Gastroesophageal sphincter (tissue), 4 donors: ENCODE results near the gene LDLRAD4. TPM values are rescaled to one million over a fixed set of nuclear protein-coding genes. Genes with fewer than 3 reads are reported as not detected.

ENCODE experiments used
- ATAC-seq: fragments of 150-250 bp; one replicate; pipeline ENCODE4 v1.9.1; 2016; ENCODE audit warnings: mild to moderate bottlenecking, moderate library complexity
- H3K27ac ChIP-seq, 4 donors: fragments of 200-600 bp; sonication (generic) in 3 of 4; 1 replicate in 3 of 4; 2 replicates in 1 of 4; pipeline ENCODE4 v1.5.1; 2016 to 2019
- H3K27me3 ChIP-seq: fragments of 200-600 bp; sonication (generic); one replicate; pipeline ENCODE4 v1.5.1; 2019
- H3K36me3 ChIP-seq, 2 donors: fragments of 200-600 bp; sonication (generic); one replicate each; pipeline ENCODE4 v1.5.1; 2019; ENCODE audit warnings: control low read depth in 1 of 2
- H3K4me1 ChIP-seq, 3 donors: fragments of 200-600 bp; sonication (generic); 1 replicate in 2 of 3; 2 replicates in 1 of 3; pipeline ENCODE4 v1.5.1; 2016 to 2019; ENCODE audit warnings: control low read depth in 2 of 3
- H3K4me3 ChIP-seq, 2 donors: fragments of 200-600 bp; sonication (generic); one replicate each; pipeline ENCODE4 v1.5.1; 2019; ENCODE audit warnings: mild to moderate bottlenecking in 1 of 2, moderate library complexity in 1 of 2
- H3K9me3 ChIP-seq, 3 donors: fragments of 200-600 bp; sonication (generic); one replicate each; pipeline ENCODE4 v1.5.1; 2017 to 2019; ENCODE audit warnings: control low read depth in 2 of 3
- CTCF ChIP-seq, 4 experiments: fragments of 200-600 bp in 2 of 4; fragments of 450-650 bp in 2 of 4; sonication (generic) in 1 of 4; IDR thresholded peaks; one replicate each; pipeline ENCODE4 v1.5.1; 2017 to 2019; ENCODE audit warnings: antibody characterized with exemption in 4 of 4, mild to moderate bottlenecking in 2 of 4, moderate library complexity in 2 of 4
- EP300 ChIP-seq: sonication (generic); formaldehyde crosslinking; IDR thresholded peaks from one replicate; pipeline ENCODE4 v1.6.1; 2017; ENCODE audit warnings: antibody characterized with exemption, mild to moderate bottlenecking
- POLR2A ChIP-seq, 2 donors: fragments of 450-650 bp; IDR thresholded peaks; one replicate each; pipeline ENCODE4 v1.6.1; 2017; ENCODE audit warnings: antibody characterized with exemption in 2 of 2, mild to moderate bottlenecking in 2 of 2, moderate library complexity in 1 of 2
- POLR2AphosphoS5 ChIP-seq: sonication (generic); formaldehyde crosslinking; IDR thresholded peaks from one replicate; pipeline ENCODE4 v1.6.1; 2017; ENCODE audit warnings: antibody characterized with exemption
- WGBS, 2 donors: methylation state at CpG; one replicate each; pipeline ENCODE4 v1.1.5; 2018; ENCODE audit warnings: low coverage in 1 of 2; 5-methylcytosine and 5-hydroxymethylcytosine counted together
- total RNA-seq, 4 donors: library from RNA; depleted of rRNA; stranded (reverse); fragments of >200 nt; gene quantifications; one replicate each; pipeline ENCODE4 v1.1.0, GENCODE V29; 2016

LDLRAD4 gene
- total RNA-seq, 4 donors from 2014 or later, result 28.1 to 85.9 (median 55.2) TPM

DNA sequence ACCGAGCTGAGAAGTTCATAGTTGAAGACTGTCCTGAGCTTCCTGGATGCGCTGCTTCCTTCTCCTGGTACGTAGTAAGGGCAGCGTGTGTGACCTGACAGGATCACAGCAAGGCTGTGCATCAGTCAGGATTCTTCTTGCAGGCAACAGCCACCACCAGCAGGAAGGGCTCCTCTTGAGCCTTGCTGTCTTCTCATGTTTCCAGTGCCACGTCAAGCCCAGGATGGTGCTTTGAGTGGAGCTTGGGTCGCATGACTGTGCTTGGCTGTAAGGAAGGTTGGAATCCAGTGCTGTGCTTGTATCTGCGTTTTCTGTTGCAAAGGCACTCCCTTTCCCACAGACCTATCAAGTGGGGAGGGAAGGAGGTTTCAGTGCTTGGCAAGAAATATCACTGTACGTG, 194.3 kb downstream of the LDLRAD4 start:
- no peak overlapping the region for H3K27ac ChIP-seq
- WGBS, 2 donors, result 29 to 93% methylated on average over 2 of the region's 8 CpGs
- H3K4me3 ChIP-seq, result no peak overlapping the region
- TF ChIP-seq CTCF (IDR thresholded peaks at IDR 0.05) (no peak), POLR2AphosphoS5 (no peak), EP300 (no peak), POLR2A (IDR thresholded peaks at IDR 0.05) (no peak)
- H3K27me3 ChIP-seq, result no peaks in the 10 kb centered on the region
- H3K36me3 ChIP-seq, result peaks cover 0 to 8% of the 10 kb centered on the region in 2 donors
- H3K4me1 ChIP-seq, result peaks cover 0 to 35% (median 11%) of the 10 kb centered on the region in 3 donors
- no peak for ATAC-seq
- H3K9me3 ChIP-seq, result peaks cover 0 to 3% (median 0%) of the 10 kb centered on the region in 3 donors

DNA sequence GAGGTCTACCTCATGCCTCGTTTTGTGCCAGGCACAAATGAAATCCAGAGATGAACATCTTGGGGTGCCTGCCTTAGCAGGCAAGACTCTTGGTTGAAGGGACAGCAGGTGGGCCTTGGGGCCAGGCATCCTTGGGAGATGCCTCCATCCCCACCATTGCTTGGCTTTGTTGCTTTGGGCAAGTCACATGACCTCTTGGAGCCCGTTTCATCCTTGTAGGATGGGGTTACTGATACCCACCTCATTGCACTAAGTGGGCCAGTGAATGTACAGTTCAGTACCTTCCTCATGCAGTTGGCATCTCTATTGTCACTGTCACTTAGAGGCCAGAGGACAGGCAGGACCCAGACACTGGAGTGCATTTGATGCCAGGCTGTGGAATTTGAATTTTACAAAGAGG, 195.5 kb downstream of the LDLRAD4 start:
- H3K4me1 ChIP-seq, result peaks cover 0 to 46% (median 11%) of the 10 kb centered on the region in 3 donors
- no peak overlapping the region for H3K4me3 ChIP-seq
- no peak overlapping the region for H3K27ac ChIP-seq
- peaks cover 0 to 3% (median 0%) of the 10 kb centered on the region in 3 donors for H3K9me3 ChIP-seq
- peaks cover 0 to 8% of the 10 kb centered on the region in 2 donors for H3K36me3 ChIP-seq
- WGBS, 2 donors, result 65% methylated on average over 2 of the region's 2 CpGs; no CpG with 5 or more reads in 1 of the 2 donors
- ATAC-seq, result no peak
- no peaks in the 10 kb centered on the region for H3K27me3 ChIP-seq
- TF ChIP-seq POLR2AphosphoS5, result no peak
- TF ChIP-seq EP300, result no peak
- no peak for TF ChIP-seq CTCF (IDR thresholded peaks at IDR 0.05)
- no peak for TF ChIP-seq POLR2A (IDR thresholded peaks at IDR 0.05)

- WGBS, 2 donors, result 70 to 94% methylated on average over 2 to 4 of the region's 4 CpGs
- TF ChIP-seq EP300 (no peak), POLR2AphosphoS5 (no peak), POLR2A (IDR thresholded peaks at IDR 0.05) (no peak), CTCF (IDR thresholded peaks at IDR 0.05) (no peak)
- H3K36me3 ChIP-seq, result peaks cover 0 to 8% of the 10 kb centered on the region in 2 donors
- H3K27me3 ChIP-seq, result no peaks in the 10 kb centered on the region
- H3K27ac ChIP-seq, result no peak overlapping the region
- H3K4me1 ChIP-seq, result peaks cover 0 to 46% (median 11%) of the 10 kb centered on the region in 3 donors
- peaks cover 0 to 3% (median 0%) of the 10 kb centered on the region in 3 donors for H3K9me3 ChIP-seq
- H3K4me3 ChIP-seq, result no peak overlapping the region
- ATAC-seq, result no peak
Measured at GRCh38 chr18:13414521-13414920, 196.0 kb downstream of the LDLRAD4 start.

GRCh38 chr18:13415736-13416135, 197.2 kb downstream of the LDLRAD4 start:
- Histone ChIP-seq H3K27me3 (no peaks in the 10 kb centered on the region), H3K27ac (peak overlapping the region in 3 of 4 donors; percentile 33 to 52 (median 42)), H3K4me3 (no peak overlapping the region), H3K9me3 (peaks cover 0 to 3% (median 0%) of the 10 kb centered on the region in 3 donors), H3K4me1 (peaks cover 0 to 47% (median 11%) of the 10 kb centered on the region in 3 donors), H3K36me3 (peaks cover 0 to 8% of the 10 kb centered on the region in 2 donors)
- no peak for TF ChIP-seq POLR2AphosphoS5
- no peak for TF ChIP-seq EP300
- TF ChIP-seq POLR2A (IDR thresholded peaks at IDR 0.05), result no peak
- TF ChIP-seq CTCF (IDR thresholded peaks at IDR 0.05), result no peak
- no peak for ATAC-seq
- WGBS, 2 donors, result 70% methylated on average over 2 of the region's 12 CpGs; no CpG with 5 or more reads in 1 of the 2 donors

DNA sequence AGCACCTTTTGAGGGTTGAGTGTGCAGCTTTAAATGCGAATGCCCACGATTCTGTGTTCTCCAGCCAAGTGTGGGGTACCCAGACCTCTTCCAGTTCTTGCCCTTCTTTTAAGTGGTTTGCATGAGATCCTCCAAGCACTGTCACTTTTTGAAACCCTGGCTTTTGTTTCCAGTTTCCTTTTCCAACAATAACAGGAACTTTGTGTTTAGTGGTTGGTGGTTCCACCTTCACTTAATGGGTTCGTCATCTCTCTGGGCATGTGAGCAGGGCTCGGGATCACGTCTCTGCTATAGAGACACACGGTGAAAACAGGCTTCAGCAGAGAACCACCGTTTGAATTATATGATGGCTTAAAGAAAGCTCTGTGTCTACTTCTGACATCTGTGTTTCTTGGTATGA, 197.6 kb downstream of the LDLRAD4 start:
- Histone ChIP-seq H3K4me1 (peaks cover 0 to 52% (median 11%) of the 10 kb centered on the region in 3 donors), H3K36me3 (peaks cover 0 to 8% of the 10 kb centered on the region in 2 donors), H3K4me3 (no peak overlapping the region), H3K9me3 (peaks cover 0 to 3% (median 0%) of the 10 kb centered on the region in 3 donors), H3K27ac (peak overlapping the region in 3 of 4 donors; percentile 33 to 52 (median 42)), H3K27me3 (no peaks in the 10 kb centered on the region)
- TF ChIP-seq CTCF (IDR thresholded peaks at IDR 0.05), result no peak
- no peak for TF ChIP-seq POLR2AphosphoS5
- TF ChIP-seq POLR2A (IDR thresholded peaks at IDR 0.05), result no peak
- TF ChIP-seq EP300, result no peak
- WGBS, 2 donors, result 20 to 57% methylated on average over 1 to 7 of the region's 7 CpGs
- peak; percentile 35 for ATAC-seq
